Progenitor cell of endocrine pancreas (in vitro differentiated cells): ENCODE results near the gene TRIM5. TPM values are rescaled to one million over a fixed set of nuclear protein-coding genes. Genes with fewer than 3 reads are reported as not detected.
"Not testable (repeated sequence)": the region's sequence is repeated elsewhere in the genome, so short reads cannot be mapped to it uniquely, and the experiment has no call there.

ENCODE experiments used
- DNase-seq: peaks from one replicate; pipeline ENCODE4 v3.0.0; 2021; ENCODE audit warnings: low spot score; ENCODE audit not compliant: unreplicated experiment
- H3K27ac Mint-ChIP-seq: 2 replicates; pipeline ENCODE4 v1.8.0; 2021; ENCODE audit warnings: mild to moderate bottlenecking, moderate library complexity, mixed read lengths
- H3K27me3 Mint-ChIP-seq: 2 replicates; pipeline ENCODE4 v1.8.0; 2021; ENCODE audit warnings: mixed read lengths
- H3K36me3 Mint-ChIP-seq: 2 replicates; pipeline ENCODE4 v1.8.0; 2022; ENCODE audit warnings: mixed read lengths; ENCODE audit not compliant: insufficient read depth
- H3K4me1 Mint-ChIP-seq: 2 replicates; pipeline ENCODE4 v1.8.0; 2021; ENCODE audit warnings: low read depth, mixed read lengths
- H3K4me3 Mint-ChIP-seq: 2 replicates; pipeline ENCODE4 v1.8.0; 2021; ENCODE audit warnings: low read depth, mild to moderate bottlenecking, moderate library complexity, mixed read lengths
- H3K9me3 Mint-ChIP-seq: 2 replicates; pipeline ENCODE4 v1.8.0; 2021; ENCODE audit warnings: low read depth, mixed read lengths
- total RNA-seq: library from RNA; stranded (reverse); gene quantifications from 2 replicates; pipeline ENCODE4 v1.2.1, GENCODE V29; 2021
- TF ChIP-seq, protein P1 (sequence below): fragments of 200-600 bp; sonication (generic); IDR thresholded peaks from one replicate; pipeline ENCODE4 v1.5.0; 2021; ENCODE audit warnings: antibody characterized with exemption, mild to moderate bottlenecking; ENCODE audit not compliant: unreplicated experiment

The TRIM5 gene
- total RNA-seq, 1 donor from 2014 or later, result 40.8 TPM

- peaks cover 2% of the 10 kb centered on the region for H3K36me3 Mint-ChIP-seq
- H3K4me3 Mint-ChIP-seq, result no peak overlapping the region
- H3K27me3 Mint-ChIP-seq, result no peaks in the 10 kb centered on the region
- H3K4me1 Mint-ChIP-seq, result peaks cover 19% of the 10 kb centered on the region
- H3K27ac Mint-ChIP-seq, result no peak overlapping the region
- peaks cover 5% of the 10 kb centered on the region for H3K9me3 Mint-ChIP-seq
- TF ChIP-seq, protein P1, sequence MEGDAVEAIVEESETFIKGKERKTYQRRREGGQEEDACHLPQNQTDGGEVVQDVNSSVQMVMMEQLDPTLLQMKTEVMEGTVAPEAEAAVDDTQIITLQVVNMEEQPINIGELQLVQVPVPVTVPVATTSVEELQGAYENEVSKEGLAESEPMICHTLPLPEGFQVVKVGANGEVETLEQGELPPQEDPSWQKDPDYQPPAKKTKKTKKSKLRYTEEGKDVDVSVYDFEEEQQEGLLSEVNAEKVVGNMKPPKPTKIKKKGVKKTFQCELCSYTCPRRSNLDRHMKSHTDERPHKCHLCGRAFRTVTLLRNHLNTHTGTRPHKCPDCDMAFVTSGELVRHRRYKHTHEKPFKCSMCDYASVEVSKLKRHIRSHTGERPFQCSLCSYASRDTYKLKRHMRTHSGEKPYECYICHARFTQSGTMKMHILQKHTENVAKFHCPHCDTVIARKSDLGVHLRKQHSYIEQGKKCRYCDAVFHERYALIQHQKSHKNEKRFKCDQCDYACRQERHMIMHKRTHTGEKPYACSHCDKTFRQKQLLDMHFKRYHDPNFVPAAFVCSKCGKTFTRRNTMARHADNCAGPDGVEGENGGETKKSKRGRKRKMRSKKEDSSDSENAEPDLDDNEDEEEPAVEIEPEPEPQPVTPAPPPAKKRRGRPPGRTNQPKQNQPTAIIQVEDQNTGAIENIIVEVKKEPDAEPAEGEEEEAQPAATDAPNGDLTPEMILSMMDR, result no peak
- DNase-seq, result no peak
Measured at GRCh38 chr11:5688482-5688881, 3.6 kb upstream of the TRIM5 start.

DNA sequence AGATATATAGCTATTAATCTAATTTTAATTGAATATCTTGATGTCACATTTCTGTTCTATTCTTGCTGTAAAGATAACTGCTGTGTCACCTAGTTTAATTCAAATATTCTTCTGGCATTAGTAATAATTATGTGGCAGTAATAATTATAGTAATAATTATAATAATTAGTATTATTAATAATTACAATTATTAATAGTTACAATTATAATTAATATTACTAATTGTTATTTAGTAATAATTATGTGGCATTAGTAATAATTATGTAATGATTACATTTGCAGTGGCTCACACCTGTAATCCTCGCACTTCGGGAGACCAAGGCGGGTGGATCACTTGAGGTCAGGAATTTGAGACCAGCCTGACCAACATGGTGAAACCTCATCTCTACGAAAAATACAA, 1.6 kb upstream of the TRIM5 start:
- peaks cover 5% of the 10 kb centered on the region for H3K36me3 Mint-ChIP-seq
- H3K4me1 Mint-ChIP-seq, result peaks cover 22% of the 10 kb centered on the region
- no peak overlapping the region for H3K27ac Mint-ChIP-seq
- peaks cover 5% of the 10 kb centered on the region for H3K9me3 Mint-ChIP-seq
- H3K4me3 Mint-ChIP-seq, result no peak overlapping the region
- no peaks in the 10 kb centered on the region for H3K27me3 Mint-ChIP-seq
- no peak for DNase-seq
- TF ChIP-seq, protein P1, result no peak

GRCh38 chr11:5684036-5684645, 733 bp downstream of the TRIM5 start:
- Mint-ChIP-seq H3K4me3 (peak overlapping the region; percentile 76), H3K9me3 (peaks cover 5% of the 10 kb centered on the region), H3K36me3 (peaks cover 20% of the 10 kb centered on the region), H3K4me1 (peaks cover 24% of the 10 kb centered on the region), H3K27me3 (no peaks in the 10 kb centered on the region), H3K27ac (peak overlapping the region; percentile 100)
- TF ChIP-seq, protein P1, result no peak
- no peak for DNase-seq

- not testable (repeated sequence) for DNase-seq, H3K9me3 Mint-ChIP-seq, H3K27me3 Mint-ChIP-seq
- peaks cover 24% of the 10 kb centered on the region for H3K4me1 Mint-ChIP-seq
- peak overlapping the region; percentile 100 for H3K27ac Mint-ChIP-seq
- peak overlapping the region; percentile 76 for H3K4me3 Mint-ChIP-seq
- peaks cover 25% of the 10 kb centered on the region for H3K36me3 Mint-ChIP-seq
Measured at GRCh38 chr11:5683620-5684019, 1.3 kb downstream of the TRIM5 start.

GRCh38 chr11:5682890-5683441, 1.9 kb downstream of the TRIM5 start:
- Mint-ChIP-seq H3K36me3 (peaks cover 32% of the 10 kb centered on the region), H3K4me1 (peaks cover 24% of the 10 kb centered on the region)
- H3K27me3 Mint-ChIP-seq, H3K4me3 Mint-ChIP-seq, DNase-seq, H3K27ac Mint-ChIP-seq, H3K9me3 Mint-ChIP-seq: not testable (repeated sequence)

DNA sequence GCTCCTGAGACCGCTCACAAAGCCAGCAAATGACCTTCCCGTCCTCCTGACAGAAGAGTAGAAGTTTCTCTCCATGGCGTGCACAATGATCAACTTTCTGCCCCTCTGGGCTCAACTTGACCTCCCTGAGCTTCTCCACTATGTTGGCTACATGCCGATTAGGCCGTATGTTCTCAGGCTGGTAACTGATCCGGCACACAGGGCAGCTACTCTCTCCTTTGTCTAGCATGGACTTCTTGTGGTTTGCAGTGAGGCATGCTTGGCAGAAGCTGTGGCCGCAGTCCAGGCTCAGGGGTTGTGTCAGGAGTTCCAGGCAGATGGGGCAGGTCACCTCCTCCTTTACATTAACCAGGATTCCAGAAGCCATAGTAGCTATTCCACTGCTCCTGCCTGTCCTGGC, 5.1 kb downstream of the TRIM5 start:
- no peak for DNase-seq
- TF ChIP-seq, protein P1, result no peak
- Mint-ChIP-seq H3K27ac (no peak overlapping the region), H3K27me3 (no peaks in the 10 kb centered on the region), H3K36me3 (peaks cover 49% of the 10 kb centered on the region), H3K4me1 (peaks cover 21% of the 10 kb centered on the region), H3K9me3 (peaks cover under 1% of the 10 kb centered on the region), H3K4me3 (no peak overlapping the region)
